COR-L47 (cell line): ENCODE data around the gene RPN1.
"Not testable (repeated sequence)": the region's sequence is repeated elsewhere in the genome, so short reads cannot be mapped to it uniquely, and the experiment has no call there.

ENCODE experiments used
- DNase-seq: peaks from one replicate; lab custom pipeline; 2025; lab: John Stamatoyannopoulos, UW

Gene RPN1

DNA sequence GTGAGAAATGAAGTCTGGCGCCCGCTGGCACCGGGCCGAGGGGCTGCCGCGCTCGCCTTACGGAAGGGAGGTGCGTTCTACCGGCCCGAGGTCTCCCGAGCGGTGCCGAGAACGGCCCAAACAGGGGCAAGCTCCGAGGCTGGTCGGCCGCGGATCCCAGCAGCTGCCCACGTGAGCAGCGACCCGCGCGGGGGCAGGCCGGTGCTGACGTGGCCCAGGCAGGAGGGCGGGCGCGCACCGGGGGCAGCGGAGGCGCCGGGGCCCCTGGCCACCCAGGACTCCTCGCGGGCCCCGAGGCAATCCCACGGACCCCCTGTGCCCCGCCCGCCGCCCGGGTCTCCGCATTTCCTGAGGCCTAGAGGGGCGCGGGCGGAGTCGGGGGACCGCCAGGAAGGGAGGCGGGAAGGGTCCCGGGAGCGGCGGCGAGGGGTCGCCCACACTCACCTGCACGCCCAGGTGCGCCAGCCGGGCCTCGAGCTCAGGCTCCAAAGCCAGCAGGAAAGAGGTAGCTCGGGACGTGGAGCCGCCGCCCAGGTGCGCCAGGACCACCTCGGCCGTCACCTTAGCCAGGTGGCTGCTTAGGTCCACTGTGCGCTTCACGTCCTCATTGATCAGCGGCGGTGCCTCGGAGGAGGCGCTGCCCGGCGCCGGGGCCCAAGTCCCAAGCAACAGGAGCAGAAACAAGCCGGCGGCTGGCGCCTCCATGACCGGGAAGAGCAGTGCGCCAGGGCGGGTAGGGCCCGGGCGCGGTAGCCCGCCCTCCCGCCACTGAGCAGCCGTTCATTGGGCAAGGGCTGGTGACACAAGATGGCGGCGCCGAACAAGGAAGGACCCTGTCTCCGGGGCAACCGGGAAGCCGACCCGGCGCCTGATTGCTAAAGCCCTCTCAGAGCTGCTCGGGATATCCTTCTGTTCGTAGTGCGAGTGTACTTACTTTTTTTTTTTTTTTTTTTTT lies at the start of gene RPN1:
Gene RPN1, minus strand, starts transcription at position 723 of the 955 bp plus-strand sequence. Its CDS starts 18 bp downstream, at position 705.
- DNase-seq: peak; percentile 96

DNA sequence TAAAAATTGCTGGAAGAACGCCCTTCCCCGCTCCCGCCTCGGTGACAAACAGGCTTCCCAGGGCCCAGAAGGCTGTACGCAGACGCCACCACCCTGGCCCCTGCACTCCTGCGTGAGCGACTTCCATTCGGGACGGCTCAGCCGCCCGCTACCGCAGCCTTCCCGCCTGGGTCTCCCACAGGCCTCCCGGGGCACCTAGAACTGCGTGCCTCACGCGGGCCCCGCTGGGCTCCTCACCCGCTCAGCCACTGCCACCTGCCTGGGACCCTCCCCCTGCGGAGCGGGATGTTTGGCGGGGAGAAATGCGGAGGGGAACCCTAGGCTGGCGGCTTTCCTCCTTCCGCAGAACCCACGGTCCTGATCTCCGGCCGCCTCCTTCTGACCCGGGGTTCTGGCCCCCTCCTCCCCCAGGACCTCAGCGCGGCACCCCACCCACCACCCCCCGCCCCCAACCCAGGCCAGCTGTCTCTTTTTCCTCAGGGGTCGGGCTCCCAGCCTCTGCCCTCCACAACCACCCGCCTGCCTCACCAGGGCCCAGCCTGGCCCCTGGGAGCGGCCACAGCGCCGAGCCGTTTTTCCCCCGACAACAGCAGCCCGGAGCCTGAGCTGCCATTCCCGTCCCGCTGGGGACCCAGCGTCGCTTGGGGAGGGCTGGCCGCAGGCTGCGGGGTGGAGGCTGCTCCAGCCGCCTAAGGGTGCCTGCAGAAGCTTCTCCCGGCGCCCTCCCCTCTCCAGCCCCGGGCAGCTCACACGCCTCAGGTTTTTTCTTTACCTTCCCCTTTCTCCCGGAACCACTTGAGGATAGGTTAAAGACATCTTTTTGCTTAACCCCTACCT lies 47.8 kb upstream of the RPN1 start:
- no peak for DNase-seq

DNA sequence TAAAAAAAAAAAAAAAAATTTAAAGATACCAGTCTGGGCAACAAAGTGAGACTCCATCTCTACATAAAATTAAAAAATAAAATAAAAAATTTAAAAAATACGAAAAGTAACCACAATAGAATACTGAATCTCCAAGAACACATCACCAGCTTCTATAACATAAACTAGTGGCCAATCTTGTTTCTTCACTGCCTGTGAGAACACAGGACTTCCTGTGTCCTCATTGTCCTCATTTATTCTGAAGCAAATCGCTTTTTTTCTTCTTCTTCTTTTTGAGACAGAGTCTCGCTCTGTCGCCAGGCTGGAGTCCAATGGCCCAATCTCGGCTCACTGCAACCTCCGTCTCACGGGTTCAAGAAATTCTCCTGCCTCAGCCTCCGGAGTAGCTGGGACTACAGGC lies 46.7 kb upstream of the RPN1 start:
- DNase-seq: no peak

GRCh38 chr3:128693696-128694095 lies 43.1 kb upstream of the RPN1 start:
- no peak for DNase-seq

DNA sequence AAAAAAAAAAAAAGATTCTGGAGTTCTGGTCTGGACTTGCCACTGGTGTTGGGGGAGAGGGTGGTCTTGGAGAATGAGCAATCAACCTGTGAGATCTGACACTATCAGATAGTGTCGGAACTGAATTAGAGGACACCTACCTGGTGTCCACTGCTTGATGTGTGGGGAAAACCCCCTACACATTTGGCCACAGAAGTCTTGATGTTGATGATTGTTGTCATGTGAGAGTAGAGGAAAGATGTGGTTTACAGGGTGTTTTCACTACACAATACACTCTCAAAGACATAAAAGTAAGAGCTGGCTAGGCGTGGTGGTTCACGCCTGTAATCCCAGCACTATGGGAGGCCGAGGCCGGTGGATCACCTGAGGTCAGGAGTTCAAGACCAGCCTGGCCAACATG lies 38.4 kb upstream of the RPN1 start:
- no peak for DNase-seq

DNA sequence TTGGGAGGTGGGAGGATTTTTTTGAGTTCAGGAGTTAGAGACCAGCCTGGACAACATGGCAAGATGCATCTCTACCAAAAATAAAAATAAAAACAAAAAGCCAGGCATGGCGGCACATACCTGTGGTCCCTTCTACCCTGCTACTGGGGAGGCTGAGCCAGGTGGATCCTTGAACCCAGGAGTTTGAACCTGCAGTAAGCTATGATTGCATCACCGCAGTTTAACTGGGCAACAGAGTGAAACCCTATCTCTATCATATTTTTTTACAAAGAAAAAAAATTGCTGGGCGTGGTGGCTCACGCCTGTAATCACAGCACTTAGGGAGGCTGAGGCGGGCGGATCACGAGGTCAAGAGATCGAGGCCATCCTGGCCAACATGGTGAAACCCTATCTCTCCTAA lies 35.8 kb upstream of the RPN1 start:
- DNase-seq: no peak

DNA sequence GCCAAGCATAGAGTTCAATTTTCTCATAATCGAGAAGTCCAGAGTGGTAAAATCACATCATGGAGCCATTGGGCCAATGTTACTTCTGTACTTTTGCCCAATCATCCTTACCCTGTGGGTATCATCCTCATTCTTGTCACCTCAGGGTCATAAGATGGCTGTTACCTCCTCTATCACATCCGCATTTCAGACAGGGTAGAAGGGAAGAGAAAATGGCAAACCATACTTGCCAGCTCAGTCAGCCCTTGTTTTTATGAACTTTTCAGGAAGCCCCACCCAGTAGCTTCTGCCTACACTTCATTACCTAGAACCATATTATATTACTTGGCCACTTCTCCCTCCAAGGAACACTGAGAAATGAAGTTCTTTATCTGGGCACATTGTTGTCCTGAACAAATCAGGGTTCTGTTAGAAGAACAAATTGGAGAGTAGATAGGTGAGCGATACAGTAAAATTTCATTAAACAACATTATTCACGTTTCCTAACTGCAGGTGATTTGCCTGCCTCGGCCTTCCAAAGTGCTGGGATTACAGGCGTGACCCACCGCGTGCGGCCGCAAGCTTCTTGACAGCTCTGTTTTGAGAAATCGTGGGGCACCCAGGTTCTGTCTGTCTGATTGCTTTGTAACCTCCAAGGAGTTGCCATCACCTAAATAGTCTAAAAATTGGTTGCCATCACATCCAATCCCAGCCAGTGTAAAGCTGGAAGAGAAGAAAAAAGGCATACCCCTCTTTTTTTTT lies 34.5 kb upstream of the RPN1 start:
- no peak for DNase-seq

DNA sequence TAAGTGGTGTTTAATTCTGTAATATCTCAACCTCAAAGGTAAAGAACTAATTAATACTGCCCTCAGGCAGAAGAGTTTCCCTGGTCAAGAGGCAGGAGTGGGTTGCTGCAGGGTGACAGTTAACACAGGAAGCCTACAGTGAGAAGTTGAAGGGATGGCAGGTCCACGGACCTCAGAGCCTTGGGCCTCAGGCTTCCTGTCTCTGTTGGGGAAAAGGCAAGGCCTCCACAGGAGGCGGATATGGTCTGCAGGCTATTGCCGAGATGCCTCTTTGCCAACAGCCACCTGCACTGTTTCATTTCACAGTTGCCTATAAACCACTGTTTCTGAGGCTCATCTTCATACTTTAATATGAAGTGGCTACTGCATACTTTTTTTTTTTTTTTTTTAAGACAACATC lies 33.3 kb upstream of the RPN1 start:
- no peak for DNase-seq

- no peak for DNase-seq
Observed at GRCh38 chr3:128681369-128681829, 30.8 kb upstream of the RPN1 start.

- peak; percentile 99 for DNase-seq
Observed at GRCh38 chr3:128680603-128681368, 30.2 kb upstream of the RPN1 start.

GRCh38 chr3:128679338-128679737 lies 28.7 kb upstream of the RPN1 start:
- DNase-seq: no peak

DNA sequence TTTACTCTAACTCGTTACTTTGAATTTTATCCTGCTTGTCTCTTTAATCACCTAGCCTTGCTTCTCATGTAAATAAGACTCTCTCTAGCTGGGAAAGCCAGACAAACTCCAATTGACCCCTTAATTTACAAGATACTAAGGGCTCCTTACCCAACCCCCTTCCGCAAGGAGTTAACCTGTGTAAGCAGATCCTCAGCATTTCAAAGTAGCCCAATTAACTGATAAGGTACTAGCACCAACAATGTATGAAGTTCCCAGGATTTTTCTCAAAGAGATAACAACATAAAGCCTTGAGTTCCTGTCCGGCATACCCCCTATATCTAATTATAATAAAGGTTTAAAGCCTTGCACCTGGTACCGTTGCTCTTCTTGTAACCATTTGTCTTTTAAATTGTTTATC lies 25.2 kb upstream of the RPN1 start:
- DNase-seq: not testable (repeated sequence)

GRCh38 chr3:128674161-128674784 lies 23.7 kb upstream of the RPN1 start:
- DNase-seq: no peak

DNA sequence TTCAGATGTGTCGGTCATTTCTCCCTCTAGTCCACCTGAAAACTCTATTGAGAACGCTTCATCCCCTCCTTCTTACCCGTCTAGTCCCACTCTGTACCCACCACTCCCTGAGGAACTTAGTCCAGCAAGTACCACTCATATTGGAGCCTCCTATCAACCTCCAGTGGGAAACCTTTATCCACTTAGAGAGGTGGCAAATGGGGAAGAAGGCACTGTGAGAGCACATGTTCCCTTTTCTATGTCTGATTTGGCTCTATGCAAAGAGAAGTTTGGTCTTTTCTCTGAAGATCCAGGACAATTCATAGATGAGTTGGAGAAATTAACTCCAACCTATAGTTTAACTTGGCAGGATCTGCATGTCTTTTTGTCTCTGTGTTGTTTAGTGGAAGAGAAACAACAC lies 17.0 kb upstream of the RPN1 start:
- DNase-seq: no peak

- no peak for DNase-seq
Observed at GRCh38 chr3:128665362-128666021, 14.9 kb upstream of the RPN1 start.

GRCh38 chr3:128663151-128663550 lies 12.5 kb upstream of the RPN1 start:
- no peak for DNase-seq

DNA sequence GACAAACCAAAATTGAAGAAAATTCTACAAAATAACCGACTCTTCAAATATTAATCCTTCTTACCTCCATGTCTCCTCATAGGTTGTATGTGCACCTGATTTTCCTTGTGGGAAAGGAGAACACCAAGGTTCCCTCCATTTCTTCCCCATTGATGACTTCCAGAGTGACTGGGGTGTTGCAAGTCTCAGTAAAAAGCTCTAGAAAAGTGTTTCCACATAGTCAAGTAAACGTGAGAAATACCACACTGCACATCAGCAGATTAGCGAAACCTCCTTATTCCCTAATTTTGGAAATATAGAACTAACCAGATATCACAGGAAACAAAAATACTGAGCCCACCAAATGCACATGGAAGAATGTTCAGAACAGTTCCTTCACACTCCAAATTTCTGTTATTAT lies 4.9 kb upstream of the RPN1 start:
- DNase-seq: no peak

- not testable (repeated sequence) for DNase-seq
Observed at GRCh38 chr3:128653993-128654805, 3.6 kb upstream of the RPN1 start.

DNA sequence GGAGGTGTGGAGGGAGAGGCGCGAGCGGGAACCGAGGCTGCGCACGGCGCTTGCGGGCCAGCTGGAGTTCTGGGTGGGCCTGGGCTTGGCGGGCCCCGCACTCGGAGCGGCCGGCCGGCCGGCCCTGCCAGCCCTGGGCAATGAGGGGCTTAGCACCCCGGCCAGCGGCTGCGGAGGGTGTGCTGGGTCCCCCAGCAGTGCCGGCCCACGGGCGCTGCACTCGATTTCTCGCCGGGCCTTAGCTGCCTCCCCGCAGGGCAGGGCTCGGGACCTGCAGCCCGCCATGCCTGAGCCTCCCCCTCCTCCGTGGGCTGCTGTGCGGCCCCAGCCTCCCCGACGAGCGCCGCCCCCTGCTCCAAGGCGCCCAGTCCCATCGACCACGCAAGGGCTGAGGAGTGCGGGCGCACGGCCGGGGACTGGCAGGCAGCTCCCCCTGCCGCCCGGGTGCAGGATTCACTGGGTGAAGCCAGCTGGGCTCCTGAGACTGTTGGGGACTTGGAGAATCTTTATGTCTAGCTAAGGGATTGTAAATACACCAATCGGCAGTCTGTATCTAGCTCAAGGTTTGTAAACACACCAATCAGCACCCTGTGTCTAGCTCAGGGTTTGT lies 2.9 kb upstream of the RPN1 start:
- DNase-seq: not testable (repeated sequence)
